Activated CD8-positive, alpha-beta memory T cell treated with anti-CD3 and anti-CD28 coated beads, Interleukin-2, amount 10 ng/mL, durations not matched to agents 7 days and 5 days (primary cell): Measurements from ENCODE around the gene GRIK4. TPM values are rescaled to one million over a fixed set of nuclear protein-coding genes. Genes with fewer than 3 reads are reported as not detected.
A peak's percentile ranks its signal among the peaks of the same experiment; 100 is the strongest.

Source experiments
- ATAC-seq: fragments of 150-1000 bp; cut with Tn5 transposase; one replicate; pipeline ENCODE4 v1.10.0; 2021; ENCODE audit warnings: moderate library complexity
- CTCF ChIA-PET: fragments of 350-600 bp; sonication (Branson Sonifier 250); formaldehyde crosslinking; loops from one replicate; lab custom pipeline; 2021; ENCODE audit warnings: antibody characterized with exemption; lab: Charles Lee
- DNase-seq: peaks from one replicate; pipeline ENCODE4 v3.0.0-alpha.2; 2020
- H3K27ac Mint-ChIP-seq: one replicate; pipeline ENCODE4 v1.8.0; 2021; ENCODE audit warnings: mild to moderate bottlenecking, mixed read lengths
- H3K27me3 Mint-ChIP-seq: one replicate; pipeline ENCODE4 v1.8.0; 2021; ENCODE audit warnings: mixed read lengths
- H3K36me3 Mint-ChIP-seq: one replicate; pipeline ENCODE4 v1.8.0; 2021; ENCODE audit warnings: mild to moderate bottlenecking, mixed read lengths
- H3K4me1 Mint-ChIP-seq: one replicate; pipeline ENCODE4 v1.8.0; 2021; ENCODE audit warnings: mixed read lengths
- H3K4me3 Mint-ChIP-seq: one replicate; pipeline ENCODE4 v1.8.0; 2021; ENCODE audit warnings: mild to moderate bottlenecking, moderate library complexity, mixed read lengths
- H3K9me3 Mint-ChIP-seq: one replicate; pipeline ENCODE4 v1.8.0; 2022; ENCODE audit warnings: low read depth, mixed read lengths
- total RNA-seq, 2 experiments: library from RNA; stranded (reverse); gene quantifications; one replicate each; pipeline ENCODE4 v1.2.3, GENCODE V29; 2021

The GRIK4 gene
- total RNA-seq, 2 experiments from 2014 or later, result 0.21 TPM; not detected in 1

- Mint-ChIP-seq H3K27ac (no peak overlapping the region), H3K27me3 (peaks cover 5% of the 10 kb centered on the region), H3K36me3 (no peaks in the 10 kb centered on the region), H3K4me1 (no peaks in the 10 kb centered on the region), H3K4me3 (no peak overlapping the region), H3K9me3 (no peaks in the 10 kb centered on the region)
- DNase-seq, result no peak
- CTCF ChIA-PET, result no interaction called here
- no peak for ATAC-seq
Measured at GRCh38 chr11:120647681-120648080, 136.1 kb downstream of the GRIK4 start.

GRCh38 chr11:120648771-120649170, 137.2 kb downstream of the GRIK4 start:
- CTCF ChIA-PET, result no interaction called here

GRCh38 chr11:120649316-120649715, 137.8 kb downstream of the GRIK4 start:
- Mint-ChIP-seq H3K27me3 (peaks cover 5% of the 10 kb centered on the region), H3K9me3 (no peaks in the 10 kb centered on the region), H3K27ac (no peak overlapping the region), H3K36me3 (no peaks in the 10 kb centered on the region), H3K4me3 (no peak overlapping the region), H3K4me1 (no peaks in the 10 kb centered on the region)
- DNase-seq, result no peak
- CTCF ChIA-PET, result no interaction called here
- no peak for ATAC-seq

More at GRCh38 chr11:120648771-120649170, 137.2 kb downstream of the GRIK4 start:
- Mint-ChIP-seq H3K4me3 (no peak overlapping the region), H3K36me3 (no peaks in the 10 kb centered on the region), H3K4me1 (no peaks in the 10 kb centered on the region), H3K9me3 (no peaks in the 10 kb centered on the region), H3K27me3 (peaks cover 5% of the 10 kb centered on the region), H3K27ac (no peak overlapping the region)
- ATAC-seq (no peak), DNase-seq (no peak)

DNA sequence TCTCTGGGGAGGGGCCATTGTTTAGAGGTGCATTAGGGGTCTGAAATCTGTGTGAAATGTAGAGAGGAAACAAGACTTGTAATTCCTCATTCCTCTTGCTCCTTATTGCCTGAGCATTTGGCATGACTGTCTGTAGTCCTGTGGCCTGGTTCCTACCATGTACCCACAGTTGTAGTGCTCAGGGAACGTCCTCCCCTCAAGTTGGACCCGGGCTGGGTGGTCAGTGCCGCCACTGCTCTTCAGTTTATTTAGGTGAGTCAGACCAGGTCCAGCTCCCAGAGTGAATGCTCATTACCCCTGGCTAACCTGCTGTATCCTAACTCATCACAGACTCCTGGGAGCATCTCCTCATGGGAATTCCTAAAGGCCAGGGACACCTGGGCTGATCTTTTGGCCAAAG, 139.8 kb downstream of the GRIK4 start:
- DNase-seq (no peak), ATAC-seq (no peak)
- Mint-ChIP-seq H3K36me3 (no peaks in the 10 kb centered on the region), H3K4me3 (no peak overlapping the region), H3K27ac (no peak overlapping the region), H3K27me3 (no peaks in the 10 kb centered on the region), H3K4me1 (no peaks in the 10 kb centered on the region), H3K9me3 (no peaks in the 10 kb centered on the region)
- CTCF ChIA-PET, result no interaction called here

DNA sequence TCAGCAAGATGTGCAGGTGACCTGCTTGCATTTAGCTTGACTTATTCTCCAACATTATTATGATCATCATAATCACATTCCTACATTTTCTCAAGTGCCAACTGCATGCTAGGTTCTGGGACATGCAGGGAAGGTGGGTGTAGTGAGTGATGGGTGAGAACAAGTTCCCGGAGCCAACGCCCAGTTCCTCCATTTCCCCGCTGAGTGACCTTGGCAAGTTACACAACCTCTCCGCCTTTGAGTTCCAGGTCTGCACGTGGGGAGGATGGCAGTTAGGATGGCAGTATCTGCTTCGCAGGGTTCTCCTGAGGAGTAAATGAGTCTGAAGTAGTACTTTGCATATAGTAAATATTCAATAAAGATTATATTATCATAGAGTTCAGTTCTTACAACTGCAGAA, 140.3 kb downstream of the GRIK4 start:
- ATAC-seq (no peak), DNase-seq (no peak)
- Mint-ChIP-seq H3K27me3 (no peaks in the 10 kb centered on the region), H3K9me3 (no peaks in the 10 kb centered on the region), H3K4me1 (no peaks in the 10 kb centered on the region), H3K27ac (no peak overlapping the region), H3K36me3 (no peaks in the 10 kb centered on the region), H3K4me3 (no peak overlapping the region)
- CTCF ChIA-PET, result no interaction called here

DNA sequence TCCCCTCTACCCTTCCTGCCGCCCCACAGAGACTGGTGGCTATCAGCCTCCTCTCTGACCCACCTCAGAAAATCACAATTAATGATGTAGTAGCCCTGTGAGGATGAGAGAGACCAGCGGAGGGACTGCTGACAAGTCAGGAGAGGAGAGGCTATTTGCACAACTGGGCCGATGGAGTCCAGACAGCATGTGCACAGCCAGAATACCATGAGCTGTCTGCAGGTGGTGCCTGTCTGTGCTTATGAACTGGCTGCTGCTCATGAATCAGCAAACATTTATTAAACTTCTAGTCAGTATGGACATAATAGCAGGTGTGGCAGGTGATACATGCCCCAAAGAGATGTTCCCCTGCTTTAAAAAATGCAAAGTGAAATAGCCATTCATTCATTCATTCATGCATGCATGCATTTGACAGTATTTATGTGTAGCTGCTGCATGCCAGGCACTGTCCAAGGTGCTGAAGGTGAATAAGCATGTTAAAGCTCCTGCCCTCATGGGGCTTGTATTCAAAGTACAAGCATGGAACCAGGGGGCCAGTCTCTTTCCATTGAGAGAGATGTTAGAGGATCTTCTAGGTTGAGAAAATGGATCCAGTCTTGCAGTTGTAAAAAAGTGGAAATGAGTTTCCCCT, 141.3 kb downstream of the GRIK4 start:
- Mint-ChIP-seq H3K27ac (no peak overlapping the region), H3K9me3 (no peaks in the 10 kb centered on the region)
- CTCF ChIA-PET, result no interaction called here

GRCh38 chr11:120655589-120655988, 144.0 kb downstream of the GRIK4 start:
- peaks cover 2% of the 10 kb centered on the region for H3K27me3 Mint-ChIP-seq
- no peak overlapping the region for H3K4me3 Mint-ChIP-seq
- ATAC-seq (no peak), DNase-seq (no peak)
- H3K9me3 Mint-ChIP-seq, result no peaks in the 10 kb centered on the region
- CTCF ChIA-PET, result interaction anchor here (1.3 kb wide), 1 partner anchor 29 kb away, joined by 3 read pairs; no protein-coding TSS in a partner anchor
- no peak overlapping the region for H3K27ac Mint-ChIP-seq
- no peaks in the 10 kb centered on the region for H3K36me3 Mint-ChIP-seq
- H3K4me1 Mint-ChIP-seq, result no peaks in the 10 kb centered on the region

More for the DNA sequence above, 141.3 kb downstream of the GRIK4 start:
- DNase-seq, result no peak
- Mint-ChIP-seq H3K27me3 (no peaks in the 10 kb centered on the region), H3K4me1 (no peaks in the 10 kb centered on the region), H3K4me3 (no peak overlapping the region), H3K36me3 (no peaks in the 10 kb centered on the region)
- ATAC-seq, result no peak

DNA sequence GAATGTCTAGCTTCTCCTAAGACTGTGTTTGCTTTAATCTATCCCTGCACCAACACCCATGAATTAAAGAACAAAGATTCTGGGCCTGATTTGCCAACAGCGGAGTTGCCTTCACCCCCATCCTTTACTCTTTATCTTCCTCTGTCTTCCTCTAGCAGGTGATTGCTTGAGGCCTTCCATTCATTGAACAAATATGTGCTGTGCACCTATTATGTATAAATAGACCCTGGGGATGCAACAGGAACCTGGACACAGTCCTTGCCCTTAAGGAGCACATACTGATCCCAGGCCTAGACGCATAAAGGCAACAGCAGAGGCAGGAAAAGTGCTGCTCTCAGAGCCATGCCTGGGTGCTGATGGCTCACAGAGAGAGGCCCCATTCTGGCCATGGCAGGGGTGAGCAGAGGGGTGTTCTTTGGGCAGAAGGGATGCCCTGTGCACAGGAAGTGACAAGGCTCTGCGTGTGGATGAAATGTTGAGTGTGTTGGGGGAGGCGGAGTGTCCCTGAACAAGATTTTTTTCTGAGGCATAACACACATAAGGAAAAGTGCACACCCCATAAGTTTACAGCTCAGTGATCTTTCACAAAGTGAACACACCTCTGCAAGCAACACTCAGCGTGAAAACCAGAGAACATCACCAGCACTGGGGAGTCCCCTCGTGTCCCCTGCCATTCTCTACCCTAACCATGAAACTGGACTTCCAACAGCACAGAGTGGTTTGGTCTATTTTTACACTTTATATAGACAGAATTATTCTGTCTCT, 145.9 kb downstream of the GRIK4 start:
- CTCF ChIA-PET, result no interaction called here

DNA sequence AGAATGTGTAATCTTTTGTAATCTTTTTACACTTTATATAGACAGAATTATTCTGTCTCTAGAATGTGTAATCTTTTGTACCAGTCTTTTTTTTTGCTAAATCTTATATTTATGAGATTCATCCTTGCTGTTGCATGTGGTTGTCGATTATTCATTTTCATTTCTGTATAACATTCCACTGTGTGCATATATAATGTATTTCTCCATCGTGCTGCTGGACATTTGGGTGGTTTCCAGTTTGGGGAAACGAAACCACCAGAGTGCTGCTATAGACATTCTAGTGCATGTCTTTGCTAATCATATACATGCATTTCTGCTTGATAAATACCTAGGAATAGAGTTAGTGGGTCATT, 146.5 kb downstream of the GRIK4 start:
- Mint-ChIP-seq H3K36me3 (no peaks in the 10 kb centered on the region), H3K4me3 (no peak overlapping the region), H3K27me3 (peaks cover 2% of the 10 kb centered on the region), H3K4me1 (no peaks in the 10 kb centered on the region), H3K27ac (no peak overlapping the region), H3K9me3 (no peaks in the 10 kb centered on the region)
- DNase-seq (no peak), ATAC-seq (no peak)
- CTCF ChIA-PET, result no interaction called here

More for the DNA sequence above, 145.9 kb downstream of the GRIK4 start:
- DNase-seq, result no peak
- H3K27ac Mint-ChIP-seq, result no peak overlapping the region
- H3K27me3 Mint-ChIP-seq, result peaks cover 2% of the 10 kb centered on the region
- ATAC-seq, result no peak
- H3K4me3 Mint-ChIP-seq, result no peak overlapping the region
- no peaks in the 10 kb centered on the region for H3K4me1 Mint-ChIP-seq
- no peaks in the 10 kb centered on the region for H3K36me3 Mint-ChIP-seq
- H3K9me3 Mint-ChIP-seq, result no peaks in the 10 kb centered on the region

DNA sequence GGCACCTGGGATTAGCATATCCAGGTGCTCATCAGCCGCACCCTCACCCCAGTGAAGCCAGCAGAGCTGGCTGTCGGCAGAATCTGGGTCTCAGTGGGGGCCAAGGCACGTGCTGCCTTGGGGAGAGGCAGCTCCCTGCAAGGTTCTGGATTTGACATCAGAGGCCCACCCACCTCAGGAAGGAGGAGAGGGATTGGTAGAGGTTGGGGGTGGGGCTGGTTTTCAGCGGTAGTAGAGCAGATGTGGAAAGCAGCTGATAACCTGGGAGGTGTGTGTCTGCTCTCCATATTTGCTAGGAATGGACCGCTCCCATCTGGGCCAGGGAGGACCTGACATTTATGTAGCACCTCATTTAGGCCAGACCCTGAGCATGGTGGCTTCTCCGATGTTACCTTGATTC, 147.5 kb downstream of the GRIK4 start:
- H3K27me3 Mint-ChIP-seq, result peaks cover 8% of the 10 kb centered on the region
- H3K9me3 Mint-ChIP-seq, result no peaks in the 10 kb centered on the region
- no peak overlapping the region for H3K4me3 Mint-ChIP-seq
- DNase-seq, result no peak
- H3K36me3 Mint-ChIP-seq, result no peaks in the 10 kb centered on the region
- H3K4me1 Mint-ChIP-seq, result no peaks in the 10 kb centered on the region
- no peak overlapping the region for H3K27ac Mint-ChIP-seq
- CTCF ChIA-PET, result no interaction called here
- ATAC-seq, result no peak

GRCh38 chr11:120660024-120660565, 148.5 kb downstream of the GRIK4 start:
- no peaks in the 10 kb centered on the region for H3K4me1 Mint-ChIP-seq
- ATAC-seq, result peak; percentile 23
- H3K36me3 Mint-ChIP-seq, result no peaks in the 10 kb centered on the region
- no peak overlapping the region for H3K4me3 Mint-ChIP-seq
- H3K27ac Mint-ChIP-seq, result no peak overlapping the region
- CTCF ChIA-PET, result interaction anchor here (0.8 to 1.2 kb wide), 2 partner anchors 24 to 535 kb away, joined by 3 read pairs; no protein-coding TSS in a partner anchor
- no peak for DNase-seq
- no peaks in the 10 kb centered on the region for H3K9me3 Mint-ChIP-seq
- peaks cover 8% of the 10 kb centered on the region for H3K27me3 Mint-ChIP-seq

DNA sequence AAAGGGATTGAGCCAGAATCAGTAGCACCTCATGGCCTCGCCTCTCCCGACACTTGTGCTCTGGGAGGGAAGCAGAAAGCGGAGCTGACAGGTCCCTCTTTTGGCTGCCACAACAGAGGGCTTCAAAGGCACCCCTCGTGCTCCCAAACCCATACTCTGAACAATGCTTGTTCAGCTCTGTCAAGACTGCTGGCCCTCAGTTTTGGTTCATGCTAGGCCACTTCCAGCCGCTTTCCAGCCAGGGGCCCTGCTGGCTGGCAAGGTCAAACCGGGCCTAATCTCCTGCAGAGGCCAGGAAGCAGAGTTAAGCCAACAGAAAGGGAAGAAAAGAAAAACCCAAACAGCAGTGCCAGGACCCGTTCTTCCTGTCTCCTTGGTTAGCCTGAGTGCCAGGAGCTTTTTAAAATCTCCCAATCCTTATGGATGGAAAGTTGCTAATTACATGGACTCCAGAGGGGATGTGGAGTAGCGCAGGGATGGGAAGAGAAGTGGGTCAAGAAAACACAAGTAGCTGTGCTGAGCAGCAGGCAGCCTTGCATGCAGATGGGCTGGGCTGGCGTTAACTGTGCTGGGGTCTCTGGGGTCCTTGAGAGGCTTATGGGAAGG, 150.6 kb downstream of the GRIK4 start:
- peaks cover 15% of the 10 kb centered on the region for H3K27me3 Mint-ChIP-seq
- no peak overlapping the region for H3K27ac Mint-ChIP-seq
- H3K4me1 Mint-ChIP-seq, result no peaks in the 10 kb centered on the region
- no peaks in the 10 kb centered on the region for H3K36me3 Mint-ChIP-seq
- H3K4me3 Mint-ChIP-seq, result no peak overlapping the region
- ATAC-seq, result no peak
- no peaks in the 10 kb centered on the region for H3K9me3 Mint-ChIP-seq
- DNase-seq, result no peak
- CTCF ChIA-PET, result no interaction called here

DNA sequence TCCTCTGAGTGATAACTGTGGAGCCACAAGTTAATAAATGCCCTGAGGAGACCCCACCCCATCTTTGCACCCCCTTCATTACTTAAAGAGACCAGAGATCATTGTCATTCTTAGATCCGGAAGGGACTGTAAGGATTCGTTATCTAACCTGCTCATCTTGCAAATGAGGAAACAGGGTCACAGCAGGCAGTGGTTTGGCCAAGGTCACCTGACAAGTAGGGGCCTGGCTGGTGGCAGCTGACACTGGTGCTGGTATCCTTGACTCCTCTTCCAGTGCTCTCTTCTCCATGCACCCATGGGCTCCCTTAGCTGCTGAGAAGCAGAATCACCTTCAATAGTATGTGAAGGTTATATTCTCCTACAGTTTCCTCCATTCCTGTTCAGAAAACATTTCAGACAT, 151.6 kb downstream of the GRIK4 start:
- H3K4me1 Mint-ChIP-seq, result no peaks in the 10 kb centered on the region
- H3K9me3 Mint-ChIP-seq, result no peaks in the 10 kb centered on the region
- H3K27me3 Mint-ChIP-seq, result peaks cover 15% of the 10 kb centered on the region
- no peak overlapping the region for H3K4me3 Mint-ChIP-seq
- no peaks in the 10 kb centered on the region for H3K36me3 Mint-ChIP-seq
- H3K27ac Mint-ChIP-seq, result no peak overlapping the region
- DNase-seq (no peak), ATAC-seq (no peak)
- CTCF ChIA-PET, result no interaction called here
